HG03521 (cell line): Measurements from ENCODE around the gene CCDC167.

Experiments used
- ATAC-seq: cut with Tn5 transposase; IDR thresholded peaks from one replicate; pipeline ENCODE4 v1.9.1; 2021; ENCODE audit warnings: mild to moderate bottlenecking, moderate library complexity; ENCODE audit not compliant: unreplicated experiment

The CCDC167 gene

GRCh38 chr6:37435373-37435772 is 64.3 kb downstream of the CCDC167 start:
- ATAC-seq, result no peak

GRCh38 chr6:37433657-37434271 is 65.9 kb downstream of the CCDC167 start:
- peak; percentile 15 for ATAC-seq
